GM12891 (cell line): Measurements from ENCODE around the gene SCAPER.

Source experiments
- POLR2A ChIP-seq: IDR thresholded peaks from 2 replicates; pipeline ENCODE4 v1.6.1; 2011; ENCODE audit warnings: low read depth, low read length, control low read depth
- POLR2AphosphoS5 ChIP-seq: IDR thresholded peaks from 2 replicates; pipeline ENCODE4 v1.6.1; 2011; ENCODE audit warnings: low read depth, low read length, control low read depth
- SPI1 ChIP-seq: IDR thresholded peaks from 2 replicates; pipeline ENCODE4 v1.6.1; 2011; ENCODE audit warnings: low read depth, low read length, control low read depth
- TAF1 ChIP-seq: IDR thresholded peaks from 2 replicates; pipeline ENCODE4 v1.6.1; 2011; ENCODE audit warnings: low read depth, low read length, control low read depth

DNA sequence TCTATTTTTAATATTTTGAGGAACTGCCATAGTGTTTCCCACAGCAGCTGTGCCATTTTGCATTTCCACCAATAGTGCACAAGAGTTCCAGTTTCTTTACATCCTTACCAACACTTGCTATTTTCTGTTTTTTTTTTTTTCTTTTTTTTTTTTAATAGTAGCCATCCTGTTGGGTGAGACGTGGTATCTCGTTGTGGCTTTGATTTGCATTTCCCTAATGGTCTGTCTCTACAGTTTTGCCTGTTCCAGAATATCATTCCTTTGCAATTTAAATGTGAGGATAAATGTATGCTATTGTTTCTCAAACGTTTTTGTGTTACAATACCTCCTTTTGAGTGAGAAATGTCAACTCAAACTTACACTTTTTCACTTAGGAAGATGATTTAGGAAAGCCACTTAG, 48.8 kb upstream of the SCAPER start:
- TF ChIP-seq POLR2A (no peak), TAF1 (no peak), POLR2AphosphoS5 (no peak), SPI1 (no peak)
